ENCODE results near the gene OOSP2.
"Not testable (repeated sequence)": the region's sequence is repeated elsewhere in the genome, so short reads cannot be mapped to it uniquely, and the experiment has no call there.

Gene OOSP2

GRCh38 chr11:60029015-60029632 lies 11.1 kb upstream of the OOSP2 start:
- Histone ChIP-seq H2AFZ (ENCODE audit: low read depth, low read length, severe bottlenecking) (no peak overlapping the region), H3K9me3 (ENCODE audit: insufficient read depth, low read length) (no peaks in the 10 kb centered on the region), H3F3A (ENCODE audit: insufficient read depth) (no peaks in the 10 kb centered on the region), H4K20me1 (ENCODE audit: low read depth, low read length) (no peaks in the 10 kb centered on the region), H3K9me2 (replicated peaks; ENCODE audit: insufficient read depth, low read length) (no peaks in the 10 kb centered on the region), H3K4me3 (ENCODE audit: insufficient read depth, low read length, poor library complexity, severe bottlenecking) (no peak overlapping the region), H3K36me3 (ENCODE audit: low read length) (no peaks in the 10 kb centered on the region), H3K27me3 (ENCODE audit: low read length) (no peaks in the 10 kb centered on the region), H3K4me2 (ENCODE audit: low read depth, low read length, poor library complexity, severe bottlenecking) (no peak overlapping the region), H3K79me2 (ENCODE audit: insufficient read depth, low read length) (no peaks in the 10 kb centered on the region), H3K9ac (ENCODE audit: low read length) (no peak overlapping the region), H3K27ac (ENCODE audit: low read depth, low read length) (no peak overlapping the region)
- TF ChIP-seq EZH2phosphoT487 (conservative IDR thresholded peaks at IDR 0.05; ENCODE audit: low read length) (no peak), CTCF (IDR thresholded peaks at IDR 0.05; ENCODE audit: insufficient read depth, low read length, poor library complexity, severe bottlenecking) (no peak)

GRCh38 chr11:60050422-60050821 lies 10.2 kb downstream of the OOSP2 start:
- H3K9me2 ChIP-seq (replicated peaks; ENCODE audit: insufficient read depth, low read length); H3K4me2 ChIP-seq (ENCODE audit: low read depth, low read length, poor library complexity, severe bottlenecking); H3K9ac ChIP-seq (ENCODE audit: low read length); H3K27me3 ChIP-seq (ENCODE audit: low read length); H3F3A ChIP-seq (ENCODE audit: insufficient read depth); H3K27ac ChIP-seq (ENCODE audit: low read depth, low read length); H4K20me1 ChIP-seq (ENCODE audit: low read depth, low read length); H3K9me3 ChIP-seq (ENCODE audit: insufficient read depth, low read length); H2AFZ ChIP-seq (ENCODE audit: low read depth, low read length, severe bottlenecking); H3K79me2 ChIP-seq (ENCODE audit: insufficient read depth, low read length); H3K4me3 ChIP-seq (ENCODE audit: insufficient read depth, low read length, poor library complexity, severe bottlenecking); H3K36me3 ChIP-seq (ENCODE audit: low read length): not testable (repeated sequence)

DNA sequence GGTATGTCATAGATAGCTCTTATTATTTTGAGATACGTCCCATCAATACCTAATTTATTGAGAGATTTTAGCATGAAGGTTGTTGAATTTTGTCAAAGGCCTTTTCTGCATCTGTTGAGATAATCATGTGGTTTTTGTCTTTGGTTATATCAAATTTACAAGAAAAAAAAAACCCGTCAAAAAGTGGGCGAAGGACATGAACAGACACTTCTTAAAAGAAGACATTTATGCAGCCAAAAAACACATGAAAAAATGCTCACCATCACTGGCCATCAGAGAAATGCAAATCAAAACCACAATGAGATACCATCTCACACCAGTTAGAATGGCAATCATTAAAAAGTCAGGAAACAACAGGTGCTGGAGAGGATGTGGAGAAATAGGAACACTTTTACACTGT lies 10.6 kb downstream of the OOSP2 start:
- not testable (repeated sequence) for H3K27ac ChIP-seq (ENCODE audit: low read depth, low read length); H3K9me2 ChIP-seq (replicated peaks; ENCODE audit: insufficient read depth, low read length); H3K36me3 ChIP-seq (ENCODE audit: low read length); H3K79me2 ChIP-seq (ENCODE audit: insufficient read depth, low read length); H2AFZ ChIP-seq (ENCODE audit: low read depth, low read length, severe bottlenecking); H3K27me3 ChIP-seq (ENCODE audit: low read length); H3K9ac ChIP-seq (ENCODE audit: low read length); H4K20me1 ChIP-seq (ENCODE audit: low read depth, low read length); H3K4me2 ChIP-seq (ENCODE audit: low read depth, low read length, poor library complexity, severe bottlenecking); H3F3A ChIP-seq (ENCODE audit: insufficient read depth); H3K9me3 ChIP-seq (ENCODE audit: insufficient read depth, low read length); H3K4me3 ChIP-seq (ENCODE audit: insufficient read depth, low read length, poor library complexity, severe bottlenecking)

- H2AFZ ChIP-seq (ENCODE audit: low read depth, low read length, severe bottlenecking), result no peak within 1 kb of the TSS
- no peak within 1 kb of the TSS for H3K9ac ChIP-seq (ENCODE audit: low read length)
- TF ChIP-seq CTCF (IDR thresholded peaks at IDR 0.05; ENCODE audit: insufficient read depth, low read length, poor library complexity, severe bottlenecking) (no peak), EZH2phosphoT487 (conservative IDR thresholded peaks at IDR 0.05; ENCODE audit: low read length) (no peak)
- H3F3A ChIP-seq (ENCODE audit: insufficient read depth), result no peaks in the 10 kb centered on the region
- H3K4me3 ChIP-seq (ENCODE audit: insufficient read depth, low read length, poor library complexity, severe bottlenecking), result no peak within 1 kb of the TSS
- H3K27me3 ChIP-seq (ENCODE audit: low read length), result no peaks in the 10 kb centered on the region
- no peaks in the 10 kb centered on the region for H3K9me3 ChIP-seq (ENCODE audit: insufficient read depth, low read length)
- H4K20me1 ChIP-seq (ENCODE audit: low read depth, low read length), result no peaks in the 10 kb centered on the region
- H3K9me2 ChIP-seq (replicated peaks; ENCODE audit: insufficient read depth, low read length), result no peaks in the 10 kb centered on the region
- no peaks in the 10 kb centered on the region for H3K79me2 ChIP-seq (ENCODE audit: insufficient read depth, low read length)
- no peaks in the 10 kb centered on the region for H3K36me3 ChIP-seq (ENCODE audit: low read length)
- H3K4me2 ChIP-seq (ENCODE audit: low read depth, low read length, poor library complexity, severe bottlenecking), result no peak within 1 kb of the TSS
- H3K27ac ChIP-seq (ENCODE audit: low read depth, low read length), result no peak within 1 kb of the TSS
These were observed 16.2 kb downstream of the OOSP2 start, which contains the start of gene MS4A3 for GRCh38 chr11:60056349-60056969. MS4A3 (plus strand) TSS chr11:60056665; CDS start chr11:60061161, 4,496 bp downstream.

Measured in SU-DHL-6 (cell line).